ENCODE results near the gene LGALS9. TPM values are rescaled to one million over a fixed set of nuclear protein-coding genes. Genes with fewer than 3 reads are reported as not detected.

The LGALS9 gene
- total and polyA plus RNA-seq, 2 donors (not counting 1 experiment from before 2014, with no cell fraction given): 1.7 to 2.1 TPM

- H2AFZ ChIP-seq (ENCODE audit: low read length): no peak overlapping the region
- no peak overlapping the region for H3K9ac ChIP-seq (ENCODE audit: insufficient read depth, low read length)
- no peak overlapping the region for H3K27ac ChIP-seq (ENCODE audit: insufficient read depth, low read length)
- H3K4me1 ChIP-seq (ENCODE audit: control insufficient read depth, extremely low read depth, insufficient read depth, low read length): no peaks in the 10 kb centered on the region
- no peaks in the 10 kb centered on the region for H4K20me1 ChIP-seq (ENCODE audit: control insufficient read depth, extremely low read depth, insufficient read depth, low read length)
- no peaks in the 10 kb centered on the region for H3K79me2 ChIP-seq (ENCODE audit: control insufficient read depth, insufficient read depth, low read length)
- no peaks in the 10 kb centered on the region for H3K36me3 ChIP-seq (ENCODE audit: control insufficient read depth, insufficient read depth, low read length)
- no peak for TF ChIP-seq CTCF (conservative IDR thresholded peaks at IDR 0.05 in 1 of 2, IDR thresholded peaks at IDR 0.05 in 1 of 2; ENCODE audit: low read depth in 1 of 2, low read length in 2 of 2)
- TF ChIP-seq EZH2 (IDR thresholded peaks at IDR 0.05; ENCODE audit: low read length, missing control alignments): no peak
- H3K9me3 ChIP-seq (ENCODE audit: control insufficient read depth, insufficient read depth, low read depth, low read length): no peaks in the 10 kb centered on the region
- DNase-seq (ENCODE audit: low read depth in 2 of 2): peak; percentile 11 to 18
- no peaks in the 10 kb centered on the region for H3K27me3 ChIP-seq (ENCODE audit: control insufficient read depth, insufficient read depth, low read length)
- H3K4me2 ChIP-seq (ENCODE audit: extremely low read depth, insufficient read depth, low read length): no peak overlapping the region
- H3K4me3 ChIP-seq (replicated peaks in 1 of 4; ENCODE audit: control extremely low read depth in 1 of 4, insufficient read depth in 1 of 4, low read depth in 3 of 4, low read length in 4 of 4): no peak overlapping the region
Measured at GRCh38 chr17:27657620-27658019, 26.6 kb downstream of the LGALS9 start.

- no peak overlapping the region for H2AFZ ChIP-seq (ENCODE audit: low read length)
- no peak for TF ChIP-seq EZH2 (IDR thresholded peaks at IDR 0.05; ENCODE audit: low read length, missing control alignments)
- no peak for TF ChIP-seq CTCF (conservative IDR thresholded peaks at IDR 0.05 in 1 of 2, IDR thresholded peaks at IDR 0.05 in 1 of 2; ENCODE audit: low read depth in 1 of 2, low read length in 2 of 2)
Measured at GRCh38 chr17:27659683-27660082, 28.7 kb downstream of the LGALS9 start.

GRCh38 chr17:27660436-27660835 is 29.4 kb downstream of the LGALS9 start:
- no peak overlapping the region for H3K27ac ChIP-seq (ENCODE audit: insufficient read depth, low read length)
- H2AFZ ChIP-seq (ENCODE audit: low read length): no peak overlapping the region
- H3K4me1 ChIP-seq (ENCODE audit: control insufficient read depth, extremely low read depth, insufficient read depth, low read length): no peaks in the 10 kb centered on the region
- H3K4me3 ChIP-seq (replicated peaks in 1 of 4; ENCODE audit: control extremely low read depth in 1 of 4, insufficient read depth in 1 of 4, low read depth in 3 of 4, low read length in 4 of 4): no peak overlapping the region
- H3K9me3 ChIP-seq (ENCODE audit: control insufficient read depth, insufficient read depth, low read depth, low read length): no peaks in the 10 kb centered on the region
- H3K4me2 ChIP-seq (ENCODE audit: extremely low read depth, insufficient read depth, low read length): no peak overlapping the region
- H3K9ac ChIP-seq (ENCODE audit: insufficient read depth, low read length): no peak overlapping the region
- no peaks in the 10 kb centered on the region for H3K27me3 ChIP-seq (ENCODE audit: control insufficient read depth, insufficient read depth, low read length)
- TF ChIP-seq CTCF (conservative IDR thresholded peaks at IDR 0.05 in 1 of 2, IDR thresholded peaks at IDR 0.05 in 1 of 2; ENCODE audit: low read depth in 1 of 2, low read length in 2 of 2) (no peak), EZH2 (IDR thresholded peaks at IDR 0.05; ENCODE audit: low read length, missing control alignments) (no peak)
- DNase-seq (ENCODE audit: low read depth in 2 of 2): no peak
- no peaks in the 10 kb centered on the region for H4K20me1 ChIP-seq (ENCODE audit: control insufficient read depth, extremely low read depth, insufficient read depth, low read length)
- no peaks in the 10 kb centered on the region for H3K36me3 ChIP-seq (ENCODE audit: control insufficient read depth, insufficient read depth, low read length)
- H3K79me2 ChIP-seq (ENCODE audit: control insufficient read depth, insufficient read depth, low read length): no peaks in the 10 kb centered on the region

More at GRCh38 chr17:27659683-27660082, 28.7 kb downstream of the LGALS9 start:
- no peak overlapping the region for H3K4me3 ChIP-seq (replicated peaks in 1 of 4; ENCODE audit: control extremely low read depth in 1 of 4, insufficient read depth in 1 of 4, low read depth in 3 of 4, low read length in 4 of 4)
- H3K9me3 ChIP-seq (ENCODE audit: control insufficient read depth, insufficient read depth, low read depth, low read length): no peaks in the 10 kb centered on the region
- no peaks in the 10 kb centered on the region for H3K36me3 ChIP-seq (ENCODE audit: control insufficient read depth, insufficient read depth, low read length)
- no peaks in the 10 kb centered on the region for H3K79me2 ChIP-seq (ENCODE audit: control insufficient read depth, insufficient read depth, low read length)
- no peak overlapping the region for H3K4me2 ChIP-seq (ENCODE audit: extremely low read depth, insufficient read depth, low read length)
- H3K9ac ChIP-seq (ENCODE audit: insufficient read depth, low read length): no peak overlapping the region
- no peak overlapping the region for H3K27ac ChIP-seq (ENCODE audit: insufficient read depth, low read length)
- no peak for DNase-seq (ENCODE audit: low read depth in 2 of 2)
- no peaks in the 10 kb centered on the region for H3K4me1 ChIP-seq (ENCODE audit: control insufficient read depth, extremely low read depth, insufficient read depth, low read length)
- no peaks in the 10 kb centered on the region for H3K27me3 ChIP-seq (ENCODE audit: control insufficient read depth, insufficient read depth, low read length)
- H4K20me1 ChIP-seq (ENCODE audit: control insufficient read depth, extremely low read depth, insufficient read depth, low read length): no peaks in the 10 kb centered on the region
